ENCODE data around the gene AKNA.

DNA sequence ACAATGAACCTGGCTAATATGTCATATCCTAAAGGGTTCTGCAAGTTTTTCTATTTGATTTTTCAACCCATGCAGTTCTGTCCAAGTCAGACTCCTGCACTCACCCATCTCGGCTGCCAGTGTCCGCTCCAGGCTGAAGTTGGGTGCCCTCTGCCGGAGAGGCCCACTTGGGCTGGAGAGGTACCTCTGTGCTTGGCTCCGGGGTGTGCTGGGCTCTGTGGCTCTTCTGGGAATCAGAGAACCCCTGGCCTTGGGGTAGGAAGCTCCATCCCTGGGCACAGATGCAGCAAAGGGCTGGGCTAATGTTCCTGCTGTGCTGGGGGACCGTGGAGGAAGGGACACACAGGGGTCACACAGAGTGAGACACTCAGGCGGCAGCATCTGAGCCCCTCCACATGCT, 32.0 kb downstream of the AKNA start:
- TF ChIP-seq POLR2A (IDR thresholded peaks at IDR 0.05; ENCODE audit: low read depth, low read length), result no peak
- TF ChIP-seq TAF1 (IDR thresholded peaks at IDR 0.05; ENCODE audit: low read depth, low read length), result no peak
- no peak for TF ChIP-seq POLR2AphosphoS5 (IDR thresholded peaks at IDR 0.05; ENCODE audit: low read depth, low read length)
